Retinal pigment epithelial cell (primary cell): ENCODE data around the gene SPTBN1.

Source experiments
- DNase-seq: peaks from one replicate; pipeline ENCODE4 v3.0.0-alpha.2; 2010; ENCODE audit warnings: low read depth
- H3K4me3 ChIP-seq: 2 replicates; pipeline ENCODE4 v1.5.1; 2011; ENCODE audit warnings: mild to moderate bottlenecking, low read length, control low read depth, moderate library complexity
- TF ChIP-seq, protein P1 (sequence below): conservative IDR thresholded peaks from 2 replicates; pipeline ENCODE4 v1.5.1; 2011; ENCODE audit warnings: low read depth, low read length, control low read depth, inconsistent platforms

The SPTBN1 gene

DNA sequence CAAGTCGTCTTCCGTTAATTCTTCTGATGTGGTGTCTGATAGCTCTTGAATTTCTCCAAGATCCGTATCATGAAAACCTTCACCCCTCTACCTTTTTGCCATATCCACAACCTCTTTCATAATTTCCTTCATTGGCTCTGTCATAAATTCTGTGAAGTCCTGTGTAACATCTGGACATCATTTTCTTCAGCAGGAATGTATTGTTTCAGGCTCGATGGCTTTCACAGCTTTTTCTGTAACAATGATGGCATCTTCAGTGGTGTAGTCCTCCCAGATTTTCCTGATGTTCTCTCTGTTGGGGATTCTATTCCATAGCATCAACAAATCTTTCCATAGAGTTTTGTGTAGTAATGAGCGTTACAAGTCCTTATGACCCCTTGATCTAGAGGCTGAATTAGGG is 153.1 kb downstream of the SPTBN1 start:
- TF ChIP-seq, protein P1, sequence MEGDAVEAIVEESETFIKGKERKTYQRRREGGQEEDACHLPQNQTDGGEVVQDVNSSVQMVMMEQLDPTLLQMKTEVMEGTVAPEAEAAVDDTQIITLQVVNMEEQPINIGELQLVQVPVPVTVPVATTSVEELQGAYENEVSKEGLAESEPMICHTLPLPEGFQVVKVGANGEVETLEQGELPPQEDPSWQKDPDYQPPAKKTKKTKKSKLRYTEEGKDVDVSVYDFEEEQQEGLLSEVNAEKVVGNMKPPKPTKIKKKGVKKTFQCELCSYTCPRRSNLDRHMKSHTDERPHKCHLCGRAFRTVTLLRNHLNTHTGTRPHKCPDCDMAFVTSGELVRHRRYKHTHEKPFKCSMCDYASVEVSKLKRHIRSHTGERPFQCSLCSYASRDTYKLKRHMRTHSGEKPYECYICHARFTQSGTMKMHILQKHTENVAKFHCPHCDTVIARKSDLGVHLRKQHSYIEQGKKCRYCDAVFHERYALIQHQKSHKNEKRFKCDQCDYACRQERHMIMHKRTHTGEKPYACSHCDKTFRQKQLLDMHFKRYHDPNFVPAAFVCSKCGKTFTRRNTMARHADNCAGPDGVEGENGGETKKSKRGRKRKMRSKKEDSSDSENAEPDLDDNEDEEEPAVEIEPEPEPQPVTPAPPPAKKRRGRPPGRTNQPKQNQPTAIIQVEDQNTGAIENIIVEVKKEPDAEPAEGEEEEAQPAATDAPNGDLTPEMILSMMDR = no peak
- H3K4me3 ChIP-seq = no peak overlapping the region
- DNase-seq = no peak

DNA sequence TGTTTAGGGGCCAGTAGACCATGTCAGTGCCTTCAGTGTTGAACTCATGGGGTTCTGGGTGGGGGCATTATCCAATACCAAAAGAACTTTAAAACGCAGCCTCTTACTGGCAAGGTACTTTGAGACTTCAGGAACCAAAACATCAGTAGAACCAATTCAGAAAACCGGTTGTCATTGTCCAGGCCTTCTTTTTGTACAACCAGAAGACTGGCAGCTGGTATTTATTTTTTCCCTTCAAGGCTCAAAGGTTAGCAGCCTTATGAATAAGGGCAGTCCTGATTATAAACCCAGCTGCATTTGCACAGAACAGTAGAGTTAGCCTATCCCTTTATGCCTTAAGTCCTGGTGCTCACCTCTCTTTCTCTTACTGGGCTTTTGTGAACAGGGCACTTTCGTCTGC is 153.5 kb downstream of the SPTBN1 start:
- no peak overlapping the region for H3K4me3 ChIP-seq
- no peak for DNase-seq
- TF ChIP-seq, protein P1 = no peak

DNA sequence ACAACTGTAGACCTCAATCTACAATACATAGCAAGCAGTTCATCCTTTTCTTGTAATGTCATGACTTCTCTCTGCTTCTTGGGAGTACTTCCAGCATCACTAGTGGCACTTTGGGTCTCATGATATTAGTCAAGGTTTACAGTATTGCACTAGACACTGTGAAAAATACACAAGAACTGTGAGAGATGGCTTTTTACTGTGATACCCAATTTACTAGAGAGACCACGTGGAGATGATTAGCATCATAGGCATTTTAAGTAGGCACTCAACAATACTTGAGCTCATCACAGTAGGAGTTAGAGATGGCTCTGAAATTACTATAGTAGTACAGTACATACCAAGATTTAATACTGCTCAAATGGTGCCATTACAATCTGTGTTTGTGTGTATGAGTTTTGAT is 154.6 kb downstream of the SPTBN1 start:
- DNase-seq = peak; percentile 56
- H3K4me3 ChIP-seq = no peak overlapping the region
- TF ChIP-seq, protein P1 = no peak

DNA sequence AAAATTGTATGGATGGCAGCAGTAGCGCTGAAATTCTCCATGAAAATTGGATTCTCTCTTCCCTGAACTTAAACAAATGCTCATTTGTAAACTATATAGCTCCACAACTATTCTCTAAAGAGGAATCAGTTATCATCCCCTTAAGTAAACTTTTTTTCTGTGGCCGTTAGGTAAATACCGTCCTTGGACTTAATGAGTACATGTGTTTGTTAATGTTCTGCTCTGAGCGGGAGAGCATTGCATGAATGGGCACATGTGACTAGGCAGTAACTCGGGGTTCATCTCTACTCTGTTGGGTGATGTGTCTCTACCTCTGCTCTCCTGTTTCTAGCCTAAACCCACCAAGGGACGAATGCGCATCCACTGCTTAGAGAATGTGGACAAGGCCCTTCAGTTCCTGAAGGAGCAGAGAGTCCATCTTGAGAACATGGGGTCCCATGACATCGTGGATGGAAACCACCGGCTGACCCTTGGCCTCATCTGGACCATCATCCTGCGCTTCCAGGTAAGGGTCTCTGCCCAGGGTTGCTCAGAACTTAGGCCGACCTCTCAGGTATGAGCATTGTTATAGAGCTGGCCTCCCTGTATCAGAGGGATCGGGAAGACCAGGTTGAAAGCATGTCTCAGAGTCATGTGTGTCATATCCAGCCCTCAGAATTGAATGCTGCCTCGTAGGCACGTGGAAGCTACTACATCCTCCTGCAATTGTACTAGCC is 155.9 kb downstream of the SPTBN1 start:
- DNase-seq = no peak
- TF ChIP-seq, protein P1 = no peak
- H3K4me3 ChIP-seq = no peak overlapping the region

DNA sequence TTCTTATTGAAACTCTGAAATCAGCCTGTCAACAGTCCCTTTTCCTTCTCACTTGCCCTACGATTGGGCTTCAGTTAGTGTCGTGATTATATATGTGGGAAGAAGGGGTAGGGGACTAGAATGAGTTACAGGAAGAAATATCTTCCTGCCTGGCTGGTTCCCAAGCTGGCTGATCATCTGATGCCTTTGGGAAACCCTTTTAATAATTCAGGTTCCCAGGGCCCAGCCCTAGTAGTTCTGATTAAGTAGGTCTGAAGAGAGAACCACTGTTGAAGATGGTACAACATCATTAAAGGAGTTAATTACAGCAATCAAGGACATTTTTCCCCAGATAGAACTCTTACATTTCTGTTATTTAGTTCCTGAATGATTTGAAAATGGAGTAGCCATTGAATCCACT is 157.3 kb downstream of the SPTBN1 start:
- no peak for DNase-seq
- TF ChIP-seq, protein P1 = no peak
- no peak overlapping the region for H3K4me3 ChIP-seq

DNA sequence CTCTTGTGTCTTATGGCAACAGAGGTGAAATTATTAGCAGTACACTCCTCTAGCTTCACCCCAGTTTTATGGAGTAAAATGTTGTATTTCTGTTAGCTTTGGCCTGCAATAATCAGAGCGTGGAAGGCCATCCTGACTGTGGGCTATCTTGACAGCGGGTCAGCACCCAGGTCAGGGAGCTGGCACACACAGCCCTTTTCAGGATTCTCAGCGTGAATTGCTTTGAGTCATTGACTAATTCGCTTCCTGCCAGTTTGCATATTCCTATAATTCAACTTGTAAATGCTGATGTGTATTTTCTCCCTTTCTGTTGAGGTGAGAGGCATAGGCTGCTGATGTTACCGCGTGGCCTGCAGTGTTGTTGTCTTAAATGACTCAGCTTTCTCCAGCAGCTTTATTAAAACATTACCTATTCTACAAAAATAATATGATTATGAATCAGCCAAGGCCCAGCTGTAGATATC is 157.7 kb downstream of the SPTBN1 start:
- TF ChIP-seq, protein P1 = no peak
- no peak overlapping the region for H3K4me3 ChIP-seq
- DNase-seq = peak; percentile 79

DNA sequence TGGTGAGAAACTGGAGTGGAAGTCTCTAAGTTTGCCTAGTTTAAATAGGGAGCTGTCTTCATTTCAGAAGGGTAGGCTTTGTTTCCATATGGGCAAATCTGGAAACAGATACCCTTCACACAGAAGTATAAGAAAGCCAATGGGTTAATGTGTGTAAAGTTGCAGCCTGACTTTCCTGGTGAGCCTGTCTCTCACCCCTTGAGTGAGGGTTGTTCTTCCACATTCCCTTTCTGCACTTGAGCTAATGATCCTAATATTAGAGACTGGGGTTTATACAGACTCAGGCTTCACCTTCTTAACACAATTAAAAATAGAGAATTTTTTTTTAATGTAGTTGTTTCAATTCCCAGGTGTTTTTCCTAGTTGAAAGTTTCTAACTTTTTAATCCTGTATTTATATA is 158.7 kb downstream of the SPTBN1 start:
- TF ChIP-seq, protein P1 = no peak
- no peak overlapping the region for H3K4me3 ChIP-seq
- DNase-seq = no peak
